Omental fat pad (tissue), 4 donors: Measurements from ENCODE around the gene SRBD1. TPM values are rescaled to one million over a fixed set of nuclear protein-coding genes. Genes with fewer than 3 reads are reported as not detected.

ENCODE experiments used
- ATAC-seq: fragments of 150-250 bp; one replicate; pipeline ENCODE4 v1.9.1; 2016; ENCODE audit warnings: mild to moderate bottlenecking, moderate library complexity; ENCODE audit not compliant: low FRiP score
- DNase-seq: peaks from one replicate; pipeline ENCODE4 v3.0.0-alpha.2; 2019; ENCODE audit warnings: low spot score
- CTCF ChIP-seq, 3 donors: fragments of 450-650 bp; IDR thresholded peaks; one replicate each; pipeline ENCODE4 v1.5.1; 2016 to 2017; ENCODE audit warnings: antibody characterized with exemption in 3 of 3, mild to moderate bottlenecking in 3 of 3, moderate library complexity in 2 of 3
- total RNA-seq, 4 donors: library from RNA; depleted of rRNA; stranded (reverse); fragments of >200 nt; gene quantifications; one replicate each; pipeline ENCODE4 v1.1.0, GENCODE V29; 2016

Gene SRBD1
- total RNA-seq, 4 donors from 2014 or later, result 10.3 to 36.4 (median 14.1) TPM

GRCh38 chr2:45649858-45650811 lies 39.1 kb upstream of the SRBD1 start:
- TF ChIP-seq CTCF (IDR thresholded peaks at IDR 0.05), result no peak
- ATAC-seq (peak; percentile 58), DNase-seq (peak; percentile 78)

GRCh38 chr2:45649462-45649857 lies 38.4 kb upstream of the SRBD1 start:
- DNase-seq (no peak), ATAC-seq (no peak)
- no peak for TF ChIP-seq CTCF (IDR thresholded peaks at IDR 0.05)

- DNase-seq, result no peak
- no peak for TF ChIP-seq CTCF (IDR thresholded peaks at IDR 0.05)
- ATAC-seq, result no peak
These were observed 37.6 kb upstream of the SRBD1 start for GRCh38 chr2:45648636-45649035.

DNA sequence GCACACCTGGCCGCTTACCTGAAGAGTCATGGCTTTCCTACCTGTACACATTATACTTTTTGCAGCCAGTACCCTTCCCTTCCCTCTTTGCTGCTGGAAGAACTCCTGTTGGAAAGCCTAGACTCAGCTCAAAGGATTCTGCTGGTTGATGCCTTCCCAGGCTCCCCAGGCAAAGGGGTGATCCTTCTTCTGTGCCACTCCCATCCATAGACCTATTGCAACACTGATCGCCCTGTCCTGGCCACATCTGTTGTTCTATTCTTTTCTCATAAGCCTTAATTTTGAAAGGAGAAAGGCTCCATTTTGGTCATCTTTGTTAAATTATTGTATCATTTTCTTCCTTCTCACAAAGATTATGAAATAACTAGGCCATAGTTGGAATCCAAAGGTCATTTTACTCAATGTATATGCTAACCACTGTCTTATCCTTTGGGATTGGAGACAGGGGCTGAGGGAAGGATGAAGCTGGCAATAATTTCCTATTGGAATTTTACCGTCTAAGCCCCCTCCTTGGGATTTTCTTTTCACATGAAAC lies 37.0 kb upstream of the SRBD1 start:
- ATAC-seq, result no peak
- no peak for TF ChIP-seq CTCF (IDR thresholded peaks at IDR 0.05)
- DNase-seq, result no peak

DNA sequence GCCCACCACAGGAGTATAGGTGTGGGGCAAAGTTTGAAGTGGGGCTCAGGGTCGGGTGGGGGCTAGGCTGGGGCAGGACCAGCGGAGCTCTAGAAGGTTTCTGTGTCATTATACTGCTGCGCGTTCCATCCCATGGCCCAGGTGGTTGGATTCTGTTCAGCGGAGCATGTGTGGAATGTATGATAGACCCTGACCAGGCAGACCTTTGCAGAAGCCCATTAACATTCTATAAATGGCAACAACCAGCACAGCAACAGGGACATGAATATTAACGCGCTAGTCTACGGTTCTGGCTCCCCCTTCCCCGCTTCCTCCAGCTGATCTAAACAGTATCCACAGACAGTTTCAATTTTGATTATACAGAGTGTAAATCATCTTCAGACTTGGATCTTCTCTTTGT lies 36.3 kb upstream of the SRBD1 start:
- DNase-seq (no peak), ATAC-seq (no peak)
- TF ChIP-seq CTCF (IDR thresholded peaks at IDR 0.05), result no peak

GRCh38 chr2:45646289-45646688 lies 35.2 kb upstream of the SRBD1 start:
- no peak for TF ChIP-seq CTCF (IDR thresholded peaks at IDR 0.05)
- DNase-seq, result no peak
- ATAC-seq, result no peak
